NOMO-1 (cell line): ENCODE results near the gene NBPF11.
"Not testable (repeated sequence)": the region's sequence is repeated elsewhere in the genome, so short reads cannot be mapped to it uniquely, and the experiment has no call there.

Source experiments
- DNase-seq, 2 experiments: peaks; one replicate each; lab custom pipeline; 2025; ENCODE audit not compliant: unreplicated experiment in 2 of 2; lab: John Stamatoyannopoulos, UW

Gene NBPF11

DNA sequence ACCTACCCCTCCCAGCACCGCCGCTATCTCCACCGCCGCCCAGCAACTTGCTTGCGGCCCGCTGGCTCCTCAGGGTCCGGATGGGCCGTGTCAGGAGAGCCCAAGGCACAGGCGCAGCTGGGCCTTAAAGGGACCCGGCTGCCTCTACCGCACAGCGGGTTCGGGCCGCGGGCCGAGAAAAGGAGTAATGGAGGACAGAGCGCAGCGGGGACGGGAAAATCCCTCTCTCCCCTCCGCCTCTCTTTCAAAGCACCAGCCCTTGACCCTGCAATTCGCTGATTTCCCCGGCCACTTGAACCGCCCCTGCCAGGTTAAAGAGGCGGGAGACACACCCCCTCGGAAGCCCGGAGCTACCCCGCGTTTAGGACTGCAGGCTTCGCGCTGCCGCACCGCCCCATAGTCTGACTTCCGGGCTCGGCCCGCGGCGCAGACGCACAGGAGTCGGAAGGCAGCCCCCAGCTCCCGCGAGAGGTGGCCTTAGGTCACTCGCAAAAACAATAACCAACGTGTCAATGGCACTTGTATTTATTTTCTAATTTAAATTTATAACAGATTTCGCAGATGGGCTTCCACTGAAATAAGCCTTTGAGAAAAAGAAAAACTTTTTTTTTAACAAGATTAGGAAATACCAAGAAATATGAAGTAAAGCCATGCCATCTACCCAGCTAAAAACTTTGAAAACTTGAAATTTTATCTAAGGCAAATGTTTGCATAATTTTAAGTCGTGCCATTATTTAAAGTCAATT lies at the start of gene NBPF11:
NBPF11 (minus strand) TSS at position 371 of the 746 bp plus-strand sequence. CDS start 25,278 bp downstream, outside the sequence.
- DNase-seq: peak; percentile 75 to 85

DNA sequence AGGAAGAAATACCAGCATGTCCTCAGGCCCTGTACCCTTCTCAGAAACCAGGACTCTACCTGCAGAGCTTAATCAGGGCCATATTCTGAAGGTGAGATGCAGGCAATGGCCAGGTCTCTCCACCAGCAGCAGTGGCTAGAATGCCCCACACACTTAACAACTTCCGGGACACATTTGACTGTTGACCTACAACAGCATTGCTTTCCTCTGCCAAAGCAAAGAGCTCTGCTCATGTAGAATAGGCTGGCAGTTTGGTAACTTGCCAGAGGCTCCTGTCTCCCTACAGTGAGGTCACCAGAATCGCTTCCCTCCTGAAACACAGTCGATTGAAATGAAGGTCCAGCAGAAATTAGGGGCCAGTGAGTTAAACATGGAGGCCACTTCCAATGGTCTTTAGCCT lies 45.3 kb upstream of the NBPF11 start:
- DNase-seq: not testable (repeated sequence)

GRCh38 chr1:148196949-148197348 lies 44.9 kb upstream of the NBPF11 start:
- not testable (repeated sequence) for DNase-seq

- DNase-seq: not testable (repeated sequence)
Observed at GRCh38 chr1:148195115-148195514, 43.0 kb upstream of the NBPF11 start.

- DNase-seq: not testable (repeated sequence)
Observed at GRCh38 chr1:148188768-148189167, 36.7 kb upstream of the NBPF11 start.

GRCh38 chr1:148178682-148179081 lies 26.6 kb upstream of the NBPF11 start:
- DNase-seq: not testable (repeated sequence)

GRCh38 chr1:148175414-148175813 lies 23.3 kb upstream of the NBPF11 start:
- not testable (repeated sequence) for DNase-seq

GRCh38 chr1:148171995-148172394 lies 19.9 kb upstream of the NBPF11 start:
- not testable (repeated sequence) for DNase-seq

GRCh38 chr1:148166558-148167492 lies 14.7 kb upstream of the NBPF11 start:
- DNase-seq: no peak

GRCh38 chr1:148162363-148162762 lies 10.3 kb upstream of the NBPF11 start:
- DNase-seq: no peak

- no peak for DNase-seq
Observed at GRCh38 chr1:148161053-148161901, 9.2 kb upstream of the NBPF11 start.

DNA sequence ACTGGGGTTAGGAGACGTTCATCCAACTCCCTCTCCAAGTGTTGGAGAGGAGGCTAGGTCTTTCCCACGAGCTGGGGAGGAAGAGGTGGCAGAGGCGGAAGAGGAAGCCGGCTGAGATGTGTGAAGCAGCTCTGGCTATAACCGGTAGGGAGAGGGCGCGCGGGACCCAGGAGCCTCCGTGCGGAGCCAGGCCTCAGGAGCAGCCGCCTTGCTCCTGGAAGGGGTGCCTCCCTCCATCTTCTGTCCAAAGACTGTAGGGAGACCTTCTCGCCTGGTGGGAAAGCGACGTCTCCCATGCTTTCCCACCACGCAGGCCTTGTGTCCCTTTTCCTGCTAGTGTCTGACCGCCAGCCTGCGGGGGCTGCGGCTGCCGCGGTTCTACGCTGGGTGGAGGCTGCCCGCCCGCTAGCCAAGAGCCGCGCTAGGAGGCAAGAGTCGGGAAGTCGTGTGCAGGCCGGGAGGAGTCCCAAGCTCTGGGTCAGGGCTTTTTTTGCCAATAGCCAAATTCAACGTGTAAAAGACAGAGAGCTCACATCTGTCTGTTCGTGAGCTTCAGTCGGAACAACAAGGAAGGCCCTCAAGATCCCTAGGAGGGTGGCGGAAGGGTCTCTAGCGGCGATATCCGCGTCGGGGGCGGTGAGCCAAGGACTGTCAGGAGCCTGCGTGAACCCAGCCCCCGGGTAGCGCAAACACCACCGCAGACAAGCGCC lies 8.4 kb upstream of the NBPF11 start:
- DNase-seq: no peak

GRCh38 chr1:148160048-148160342 lies 7.9 kb upstream of the NBPF11 start:
- DNase-seq: no peak

DNA sequence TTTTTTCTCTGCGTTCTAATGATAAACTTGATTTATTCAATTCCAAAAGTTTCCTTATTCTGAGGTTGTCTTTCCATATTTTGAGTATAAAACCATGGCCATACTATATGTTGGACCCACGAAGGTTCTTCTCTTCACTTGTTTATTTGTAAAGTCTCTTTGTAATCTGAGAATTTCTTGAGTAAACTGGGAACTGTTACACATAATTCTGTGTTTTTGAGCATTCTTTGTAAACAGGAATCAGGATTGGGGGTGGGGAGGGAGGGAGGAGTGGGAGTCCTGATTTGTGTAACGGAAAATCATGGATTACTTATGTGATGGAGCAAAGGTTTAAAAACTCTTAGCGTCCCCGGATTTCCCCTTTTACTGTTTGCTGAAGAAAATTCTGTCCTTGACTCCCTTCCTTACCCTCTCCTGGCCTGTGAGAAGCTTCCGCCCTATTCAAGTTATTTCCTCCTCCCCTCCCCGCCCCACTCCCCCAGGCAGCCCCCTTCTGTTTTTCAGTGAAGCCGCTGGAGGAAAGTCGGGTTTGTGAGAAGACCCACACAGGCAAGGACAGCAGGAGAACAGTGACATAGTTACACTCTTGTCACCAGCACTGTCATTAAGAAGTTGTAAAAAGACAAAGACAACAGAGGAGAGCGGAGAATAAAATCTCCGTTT lies 6.4 kb upstream of the NBPF11 start:
- no peak for DNase-seq

- not testable (repeated sequence) for DNase-seq
Observed at GRCh38 chr1:148157803-148158202, 5.7 kb upstream of the NBPF11 start.

DNA sequence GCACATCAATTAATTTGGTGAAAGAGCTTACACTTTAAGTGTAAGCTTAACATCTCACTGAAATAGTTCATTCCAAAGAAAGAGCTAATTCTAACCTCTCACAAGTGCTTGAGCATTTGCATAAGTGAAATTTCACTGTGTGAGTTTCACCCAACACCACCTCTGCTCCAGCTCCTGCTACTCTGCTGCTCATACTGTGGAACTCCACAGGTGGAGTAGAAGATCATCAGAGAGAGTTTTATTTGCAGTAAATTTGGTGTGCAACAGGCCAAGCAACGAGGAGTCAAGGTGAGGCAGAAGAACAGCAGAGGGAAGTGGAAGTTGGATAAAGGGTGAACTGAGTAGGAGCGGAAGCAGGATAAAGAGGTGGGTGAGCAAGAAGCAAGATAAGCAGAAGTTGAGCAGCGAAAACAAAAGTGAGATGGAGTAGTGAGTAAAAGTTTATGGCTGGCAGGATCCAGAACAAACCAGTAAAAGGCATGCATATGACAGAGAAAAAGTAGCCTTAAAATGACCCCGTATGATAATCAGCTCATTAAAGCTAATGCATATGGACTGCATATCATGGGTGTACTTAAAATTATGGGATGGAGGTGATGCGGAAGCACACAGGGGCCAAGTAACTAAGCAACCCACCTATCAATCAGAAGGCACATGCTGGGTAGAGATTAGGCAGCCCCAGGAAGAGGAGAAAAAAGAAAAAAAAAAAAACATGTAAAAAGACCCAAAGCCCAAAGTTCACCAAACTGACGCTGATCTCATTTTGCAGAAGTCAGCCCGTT lies 3.6 kb upstream of the NBPF11 start:
- DNase-seq: not testable (repeated sequence)

DNA sequence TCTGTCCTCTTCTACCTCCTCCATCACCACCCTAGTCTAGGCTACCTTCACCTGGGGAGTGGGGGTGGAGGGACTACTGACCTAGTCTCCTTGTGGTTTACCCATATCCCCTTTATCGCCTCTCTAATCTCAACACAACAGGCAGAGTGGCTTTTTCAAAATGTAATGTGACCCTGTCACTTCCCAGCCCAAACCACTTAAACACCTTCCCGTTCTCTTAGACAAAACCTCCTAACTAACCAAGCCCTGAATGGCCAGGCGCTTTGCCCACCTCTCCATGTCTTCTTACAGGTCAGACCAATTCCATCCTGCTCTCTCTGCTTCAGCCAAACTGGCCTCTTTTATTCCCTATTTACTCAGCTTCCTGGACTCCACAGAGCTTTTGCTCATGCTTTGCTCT lies 714 bp upstream of the NBPF11 start:
- DNase-seq: not testable (repeated sequence)

DNA sequence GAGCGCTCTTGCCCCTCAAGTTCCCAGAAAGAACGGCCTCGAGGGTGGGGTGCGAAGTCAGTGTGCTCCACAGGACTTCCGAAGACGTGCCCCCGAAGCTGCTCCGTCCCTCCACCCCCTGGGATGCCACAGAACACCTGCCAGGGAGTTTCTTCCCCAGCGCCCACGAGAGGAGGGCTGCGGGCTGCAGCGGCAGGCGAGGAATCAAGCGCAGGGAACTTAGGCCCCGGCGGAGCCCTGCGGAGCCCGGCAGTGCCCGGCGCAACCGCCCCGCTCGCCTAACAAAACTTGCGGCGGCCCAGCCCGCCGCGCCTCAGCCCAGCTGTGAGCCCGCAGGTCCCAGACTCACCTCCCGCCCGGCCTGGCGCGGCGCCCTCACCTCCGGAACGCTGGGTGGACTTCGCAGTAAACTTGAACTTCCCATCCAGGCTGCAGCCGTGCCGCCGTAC lies 686 bp downstream of the NBPF11 start:
- DNase-seq: peak in 1 of 2 experiments; percentile 6

DNA sequence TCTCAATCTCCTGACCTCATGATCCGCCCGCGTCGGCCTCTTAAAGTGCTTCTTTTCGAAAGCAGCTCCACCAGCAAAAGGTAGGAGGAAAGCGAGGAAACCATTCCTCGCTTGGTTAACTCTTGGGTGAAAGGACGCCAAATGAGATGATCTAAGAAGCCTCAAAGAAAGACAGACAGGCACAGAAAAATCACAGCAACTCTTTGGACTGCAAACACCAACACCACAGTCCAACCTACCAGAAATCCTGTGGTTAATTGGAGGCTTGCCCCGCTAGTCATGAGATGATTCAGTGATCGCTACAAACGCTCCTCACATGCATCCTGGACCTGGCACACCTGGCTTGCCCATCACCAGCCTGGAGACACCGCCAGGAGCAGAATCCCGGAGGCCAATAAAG lies 1.1 kb downstream of the NBPF11 start:
- not testable (repeated sequence) for DNase-seq
